ENCODE results near the gene UGGT2. TPM values are rescaled to one million over a fixed set of nuclear protein-coding genes. Genes with fewer than 3 reads are reported as not detected.

UGGT2 gene
- total and polyA plus RNA-seq, 9 of the 15 experiments (the other 6 are each of a cell fraction or from before 2014, with no cell fraction given): 3.5 to 24.5 (median 18.3) TPM

GRCh38 chr13:95756072-95756471 lies 297.1 kb downstream of the UGGT2 start (continued):
- no peak for TF ChIP-seq BRF1 (IDR thresholded peaks at IDR 0.05; ENCODE audit: borderline replicate concordance, extremely low read depth, insufficient read length)
- TF ChIP-seq ZNF589 (CRISPR knock-in tag; IDR thresholded peaks at IDR 0.05; ENCODE audit: low read depth): no peak
- no peak for TF ChIP-seq ZNF12 (CRISPR knock-in tag; IDR thresholded peaks at IDR 0.05)
- peak; percentile 98 for TF ChIP-seq ATF3 (IDR thresholded peaks at IDR 0.05)
- TF ChIP-seq ATF3 (CRISPR knock-in tag; conservative IDR thresholded peaks at IDR 0.05): 0 out of 2 replicates have a peak, but pooled peaks have one; percentile 45
- TF ChIP-seq ZNF174 (CRISPR knock-in tag; IDR thresholded peaks at IDR 0.05): no peak
- TF ChIP-seq SFPQ (IDR thresholded peaks at IDR 0.05; ENCODE audit: low read depth, low read length): no peak
- TF ChIP-seq KHSRP (IDR thresholded peaks at IDR 0.05): no peak
- TF ChIP-seq MCM7 (IDR thresholded peaks at IDR 0.05): no peak
- TF ChIP-seq CTBP1 (IDR thresholded peaks at IDR 0.05; ENCODE audit: borderline replicate concordance): no peak
- TF ChIP-seq ZNF780A (CRISPR knock-in tag; IDR thresholded peaks at IDR 0.05): no peak
- TF ChIP-seq HDAC1 (IDR thresholded peaks at IDR 0.05): no peak
- TF ChIP-seq PPARD (CRISPR knock-in tag; IDR thresholded peaks at IDR 0.05): no peak
- TF ChIP-seq TAF15 (IDR thresholded peaks at IDR 0.05; ENCODE audit: low read depth, low read length): no peak
- no peak for TF ChIP-seq ARID2 (IDR thresholded peaks at IDR 0.05)
- no peak for TF ChIP-seq ATF2 (CRISPR knock-in tag; IDR thresholded peaks at IDR 0.05)
- TF ChIP-seq ATF4 (CRISPR knock-in tag; IDR thresholded peaks at IDR 0.05): peak; percentile 97
- TF ChIP-seq SRSF1 (IDR thresholded peaks at IDR 0.05; ENCODE audit: low read depth, low read length): no peak
- no peak for TF ChIP-seq HSF4 (CRISPR knock-in tag; IDR thresholded peaks at IDR 0.05; ENCODE audit: borderline replicate concordance)
- no peak for TF ChIP-seq ZBTB1 (CRISPR knock-in tag; IDR thresholded peaks at IDR 0.05; ENCODE audit: borderline replicate concordance, low read depth)
- TF ChIP-seq ZNF655 (CRISPR knock-in tag; IDR thresholded peaks at IDR 0.05): no peak
- TF ChIP-seq C11orf30 (IDR thresholded peaks at IDR 0.05; ENCODE audit: low read depth): no peak
- no peak for TF ChIP-seq NCOA2 (IDR thresholded peaks at IDR 0.05; ENCODE audit: partially characterized antibody in 2 of 2)
